ENCODE measurements around the gene ZNF580. TPM values are rescaled to one million over a fixed set of nuclear protein-coding genes. Genes with fewer than 3 reads are reported as not detected.

ZNF580 gene
- total and polyA plus RNA-seq, 7 donors: 10.4 to 45.5 (median 24.0) TPM

- H3K27ac ChIP-seq: peak overlapping the region in 3 of 4 donors; percentile 3 to 18 (median 4)
- intact Hi-C loops (cut with DNase I): loop anchor here (10.0 kb wide), 1 partner anchor 613 kb away; the partner anchor contains the start of gene RDH13
- no peak overlapping the region for H3K4me3 ChIP-seq
- H3K9me3 ChIP-seq: no peaks in the 10 kb centered on the region
- WGBS, 2 donors: 72 to 85% methylated on average over 21 of the region's 21 CpGs
- no peaks in the 10 kb centered on the region for H3K27me3 ChIP-seq
- no peak for DNase-seq
- peaks cover 0 to 55% (median 42%) of the 10 kb centered on the region in 4 donors for H3K4me1 ChIP-seq
- peaks cover 4 to 50% (median 36%) of the 10 kb centered on the region in 4 donors for H3K36me3 ChIP-seq
- TF ChIP-seq POLR2A (IDR thresholded peaks at IDR 0.05) (no peak), EP300 (IDR thresholded peaks at IDR 0.05) (no peak), CTCF (IDR thresholded peaks at IDR 0.05) (no peak), POLR2AphosphoS5 (IDR thresholded peaks at IDR 0.05) (no peak)
Observed at GRCh38 chr19:55678121-55678671, 37.4 kb downstream of the ZNF580 start.

GRCh38 chr19:55679343-55680257 lies 38.8 kb downstream of the ZNF580 start:
- Histone ChIP-seq H3K4me3 (no peak overlapping the region), H3K27me3 (no peaks in the 10 kb centered on the region), H3K36me3 (peaks cover 4 to 49% (median 29%) of the 10 kb centered on the region in 4 donors), H3K27ac (no peak overlapping the region), H3K4me1 (peaks cover 0 to 47% (median 32%) of the 10 kb centered on the region in 4 donors), H3K9me3 (no peaks in the 10 kb centered on the region)
- no peak for TF ChIP-seq EP300 (IDR thresholded peaks at IDR 0.05)
- no peak for TF ChIP-seq POLR2A (IDR thresholded peaks at IDR 0.05)
- TF ChIP-seq CTCF (IDR thresholded peaks at IDR 0.05): no peak
- no peak for TF ChIP-seq POLR2AphosphoS5 (IDR thresholded peaks at IDR 0.05)
- intact Hi-C loops (cut with DNase I): loop anchor here (10.0 kb wide), 1 partner anchor 615 kb away; the partner anchor contains the start of gene RDH13
- 72 to 87% methylated on average over 24 of the region's 24 CpGs for WGBS, 2 donors
- no peak for DNase-seq

DNA sequence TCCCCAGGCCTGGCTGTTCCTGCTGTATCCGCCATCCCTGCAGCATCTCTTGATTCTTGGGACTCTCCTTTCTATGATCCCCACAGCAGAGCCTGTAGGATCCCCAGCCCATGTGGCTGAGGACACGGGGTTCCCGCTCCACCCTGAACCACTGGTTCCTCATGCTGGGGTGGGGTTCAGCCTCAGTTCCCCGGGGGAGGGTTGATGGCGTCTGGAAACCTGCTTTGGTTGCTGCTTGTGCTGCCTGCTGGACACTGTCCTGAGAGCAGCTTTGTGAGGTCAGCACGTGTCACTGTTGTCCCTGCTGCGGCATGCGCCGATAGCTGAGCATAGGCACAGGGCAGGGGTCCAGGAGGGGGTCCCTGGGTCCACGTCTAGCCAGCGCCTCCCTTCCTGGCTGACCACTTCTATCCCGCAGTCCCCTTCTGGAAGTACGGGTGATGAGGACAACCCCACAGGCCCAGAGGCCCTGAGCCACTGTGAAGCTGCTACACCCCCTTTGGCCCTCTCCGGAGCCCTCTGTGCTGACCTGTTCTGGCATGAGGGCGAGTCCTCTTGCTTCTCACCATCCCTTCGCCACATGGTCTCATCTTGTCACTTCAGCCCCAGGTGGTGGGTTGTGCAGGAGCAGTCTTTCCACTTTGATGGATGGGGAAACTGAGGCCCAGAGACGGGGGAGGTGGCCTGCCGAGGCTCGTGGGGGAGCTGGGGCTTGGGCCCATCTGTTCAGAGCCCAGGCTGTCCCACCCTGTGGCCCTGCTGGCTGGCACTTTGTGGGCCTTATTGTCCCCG lies 39.7 kb downstream of the ZNF580 start:
- no peak overlapping the region for H3K27ac ChIP-seq

More for the DNA sequence above, 39.7 kb downstream of the ZNF580 start:
- H3K4me1 ChIP-seq: peaks cover 0 to 44% (median 30%) of the 10 kb centered on the region in 4 donors
- peaks cover 7 to 58% (median 38%) of the 10 kb centered on the region in 4 donors for H3K36me3 ChIP-seq
- H3K4me3 ChIP-seq: no peak overlapping the region
- 91 to 93% methylated on average over 20 of the region's 20 CpGs for WGBS, 2 donors
- no peak for DNase-seq
- intact Hi-C loops (cut with DNase I): no loop called here
- no peaks in the 10 kb centered on the region for H3K27me3 ChIP-seq
- no peaks in the 10 kb centered on the region for H3K9me3 ChIP-seq
- no peak for TF ChIP-seq POLR2AphosphoS5 (IDR thresholded peaks at IDR 0.05)
- TF ChIP-seq POLR2A (IDR thresholded peaks at IDR 0.05): no peak
- no peak for TF ChIP-seq EP300 (IDR thresholded peaks at IDR 0.05)
- no peak for TF ChIP-seq CTCF (IDR thresholded peaks at IDR 0.05)

Data from sigmoid colon (tissue), 7 donors.